SIG-M5 (cell line): ENCODE data around the gene DRAM1.
"Not testable (repeated sequence)": the region's sequence is repeated elsewhere in the genome, so short reads cannot be mapped to it uniquely, and the experiment has no call there.

Experiments
- DNase-seq: peaks from one replicate; lab custom pipeline; 2025; lab: John Stamatoyannopoulos, UW

The DRAM1 gene

DNA sequence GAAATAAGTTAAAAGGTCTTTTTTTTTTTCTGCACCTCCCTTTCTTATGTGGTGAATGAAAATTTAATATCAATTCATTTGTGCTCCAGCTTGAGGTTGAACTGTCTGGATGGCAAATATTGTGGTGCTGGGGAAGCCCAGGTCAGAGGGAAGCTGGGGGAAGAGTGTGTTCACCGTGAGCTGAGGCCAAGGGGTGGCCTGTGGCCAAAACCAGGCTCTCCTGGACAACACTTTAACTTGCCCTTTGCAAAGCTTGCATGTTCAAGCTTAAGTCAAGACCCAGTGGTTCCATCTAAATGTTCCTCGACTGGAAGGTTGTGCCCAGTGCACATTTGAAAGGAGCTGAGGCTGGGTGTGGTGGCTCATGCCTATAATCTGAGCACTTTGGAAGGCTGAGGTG lies 28.8 kb downstream of the DRAM1 start:
- DNase-seq = no peak

DNA sequence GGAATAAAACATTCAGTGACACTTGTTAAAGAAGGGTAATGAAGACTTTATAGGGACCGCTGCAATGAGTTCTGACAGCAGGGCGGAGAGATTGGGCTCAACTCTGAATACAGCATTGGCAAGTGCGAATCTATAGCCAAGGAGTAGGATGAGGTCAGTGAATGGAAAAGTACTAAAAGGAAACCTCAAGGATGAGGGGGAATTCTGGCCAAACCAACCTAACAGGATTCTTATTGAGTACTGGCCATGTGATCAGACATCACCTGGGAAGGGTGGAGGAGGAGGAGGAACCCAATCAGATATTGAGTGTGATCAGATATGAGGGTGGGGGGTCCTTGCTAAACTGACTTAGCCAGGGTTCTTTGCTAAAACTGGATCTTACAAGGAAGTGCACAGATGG lies 31.0 kb downstream of the DRAM1 start:
- no peak for DNase-seq

DNA sequence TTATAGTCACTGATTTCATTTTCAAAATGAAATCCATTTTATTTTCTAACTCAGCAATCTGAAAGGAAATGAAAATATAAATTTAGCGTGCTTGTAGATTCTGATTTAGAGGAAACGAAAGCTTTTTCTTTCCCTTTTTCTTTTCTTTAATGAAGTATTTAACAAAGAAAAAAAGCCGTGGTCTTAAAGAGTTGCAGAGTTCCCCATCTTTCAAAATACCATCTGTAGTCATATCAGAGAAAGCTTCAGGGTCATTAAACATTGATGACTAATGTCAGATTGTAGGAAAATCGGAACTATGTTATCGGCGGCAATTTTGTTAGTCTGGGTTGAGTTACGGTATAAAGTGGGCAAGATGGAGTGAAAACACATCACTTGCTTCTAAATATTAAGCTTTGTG lies 32.3 kb downstream of the DRAM1 start:
- no peak for DNase-seq

DNA sequence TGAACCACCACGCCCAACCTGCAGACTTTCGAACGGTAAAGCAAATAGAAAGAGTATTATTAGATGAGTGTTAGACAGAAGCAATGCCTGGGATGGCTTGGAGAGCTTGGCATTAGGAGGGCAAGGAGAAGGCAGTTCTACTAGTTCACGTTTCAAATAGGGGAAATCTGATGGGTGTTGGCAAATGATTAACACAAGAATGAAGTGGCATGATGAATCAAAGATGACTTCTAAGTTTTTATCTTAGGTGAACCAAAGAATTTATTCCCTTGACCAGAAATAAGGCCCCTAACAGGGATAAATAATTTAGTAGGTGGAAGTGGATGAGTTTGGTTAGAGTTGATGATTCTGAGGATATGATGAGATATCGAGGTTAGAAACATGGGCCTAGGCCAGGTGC lies 38.5 kb downstream of the DRAM1 start:
- no peak for DNase-seq

DNA sequence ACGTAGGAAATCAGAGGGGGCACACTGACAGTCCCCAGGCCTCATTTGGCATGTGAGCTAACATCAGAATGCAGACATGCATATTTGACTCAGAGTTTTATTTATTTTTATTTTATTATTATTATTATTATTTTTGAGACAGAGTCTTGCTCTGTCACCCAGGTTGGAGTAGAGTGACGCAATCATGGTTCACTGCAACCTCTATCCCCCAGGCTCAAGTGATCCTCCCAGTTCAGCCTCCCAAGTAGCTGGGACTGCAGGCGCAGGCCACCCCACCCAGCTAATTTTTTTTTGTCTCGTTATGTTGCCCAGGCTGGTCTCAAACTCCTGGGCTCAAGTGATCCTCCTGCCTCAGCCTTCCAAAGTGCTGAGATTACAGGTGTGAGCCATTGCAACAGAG lies 41.4 kb downstream of the DRAM1 start:
- not testable (repeated sequence) for DNase-seq

DNA sequence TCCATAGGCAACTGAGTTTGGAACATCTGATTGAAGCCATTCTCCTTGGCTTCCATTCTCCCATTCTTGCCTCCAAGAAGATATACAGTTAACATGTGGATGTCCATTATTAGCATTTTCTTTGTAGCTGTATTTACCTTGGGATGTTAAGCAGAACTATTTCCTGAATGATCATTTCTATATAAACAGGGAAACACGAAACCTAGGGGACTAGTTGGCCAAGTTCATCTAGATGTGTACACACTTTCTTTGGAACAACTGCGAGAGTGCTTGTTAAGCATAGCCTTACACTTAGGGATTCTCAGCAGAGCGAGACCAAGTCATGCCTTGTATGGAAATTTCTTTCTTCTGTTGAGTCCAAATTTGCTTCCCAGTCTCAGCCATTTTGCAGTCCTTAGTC lies 42.1 kb downstream of the DRAM1 start:
- no peak for DNase-seq

DNA sequence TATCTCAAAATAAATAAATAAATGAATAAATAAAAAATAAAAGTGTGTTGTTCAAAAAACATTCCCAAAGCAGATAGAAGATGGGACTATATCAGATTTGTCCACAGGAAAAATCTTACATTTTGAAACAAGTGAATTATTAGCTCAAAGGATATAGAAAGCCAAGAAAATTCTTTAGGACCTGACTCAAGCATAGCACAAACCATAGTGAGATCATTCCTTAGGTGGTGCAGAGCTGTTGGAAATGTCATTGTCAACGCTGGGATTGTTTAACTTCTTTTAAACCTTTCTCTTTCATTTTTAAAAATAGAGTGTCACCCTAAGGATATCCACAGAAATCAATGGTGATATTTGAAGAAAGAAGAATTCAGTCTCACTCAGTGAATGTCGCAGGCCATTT lies 43.5 kb downstream of the DRAM1 start:
- DNase-seq = no peak

DNA sequence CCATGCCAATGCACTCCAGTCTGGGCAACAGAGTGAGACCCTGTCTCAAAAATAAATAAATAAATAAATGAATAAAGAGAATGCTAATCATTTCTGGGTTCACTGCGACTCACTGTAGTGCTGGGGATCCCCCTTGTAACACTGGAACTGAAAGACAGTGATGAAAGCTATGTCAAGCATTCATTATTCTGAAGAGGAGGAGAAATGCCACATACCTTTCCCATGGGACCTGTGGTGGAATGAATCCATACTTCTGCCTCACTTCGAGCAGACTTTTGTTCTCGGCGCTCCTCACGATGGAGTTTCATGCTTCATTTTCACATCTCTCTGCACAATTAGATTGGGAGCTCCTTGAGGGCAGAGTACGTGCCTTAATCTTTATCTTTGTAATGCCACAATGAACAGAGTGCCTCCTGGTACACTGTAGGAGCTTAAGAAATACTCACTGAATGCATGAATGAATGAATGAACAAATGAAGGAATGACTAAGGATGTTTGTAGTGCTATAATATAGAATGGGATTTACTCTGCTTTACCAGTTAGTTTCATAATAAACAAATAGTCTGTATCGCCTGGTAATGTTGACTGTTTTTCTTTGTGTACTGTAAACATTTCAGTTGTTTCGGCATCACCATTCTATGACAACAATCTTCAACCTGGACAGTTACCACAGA lies 45.8 kb downstream of the DRAM1 start:
- no peak for DNase-seq

DNA sequence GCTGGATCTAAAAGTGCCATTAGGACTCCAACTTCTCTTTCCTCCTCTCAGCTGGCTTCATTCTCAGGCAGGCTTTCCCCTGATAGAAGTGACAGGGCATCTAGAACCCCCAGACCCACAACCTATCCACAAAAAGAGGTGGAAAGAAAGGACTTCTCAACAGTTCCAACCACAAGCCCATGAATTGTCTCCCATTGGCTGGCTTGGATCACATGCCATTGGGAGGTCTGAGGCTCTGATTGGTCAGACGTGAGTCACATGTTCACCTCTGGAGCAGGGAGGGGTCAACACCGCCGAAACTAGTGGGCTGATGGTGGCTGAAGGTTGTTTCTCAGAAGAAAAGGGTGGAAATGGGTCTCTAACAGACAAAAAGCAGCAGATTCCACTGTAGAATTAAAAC lies 47.2 kb downstream of the DRAM1 start:
- DNase-seq = no peak

DNA sequence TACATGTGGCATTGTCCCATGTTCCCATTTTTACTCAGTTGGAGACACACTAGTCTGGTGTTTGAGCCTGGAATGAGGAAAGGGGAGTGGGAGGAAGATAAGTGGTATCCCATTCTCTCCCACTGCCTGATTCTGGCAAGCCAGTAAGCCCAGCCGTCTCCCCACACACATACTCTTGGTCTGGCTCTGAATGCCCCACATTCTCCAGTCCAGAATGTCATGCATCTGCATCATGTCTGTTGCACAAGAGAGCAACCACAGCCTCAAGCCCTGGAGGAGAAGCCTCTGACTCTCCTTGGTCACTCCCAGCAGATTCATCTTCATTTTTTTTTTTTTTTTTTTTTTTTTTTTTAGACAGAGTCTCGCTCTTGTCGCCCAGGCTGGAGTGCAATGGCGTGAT lies 48.0 kb downstream of the DRAM1 start:
- DNase-seq = peak; percentile 23

DNA sequence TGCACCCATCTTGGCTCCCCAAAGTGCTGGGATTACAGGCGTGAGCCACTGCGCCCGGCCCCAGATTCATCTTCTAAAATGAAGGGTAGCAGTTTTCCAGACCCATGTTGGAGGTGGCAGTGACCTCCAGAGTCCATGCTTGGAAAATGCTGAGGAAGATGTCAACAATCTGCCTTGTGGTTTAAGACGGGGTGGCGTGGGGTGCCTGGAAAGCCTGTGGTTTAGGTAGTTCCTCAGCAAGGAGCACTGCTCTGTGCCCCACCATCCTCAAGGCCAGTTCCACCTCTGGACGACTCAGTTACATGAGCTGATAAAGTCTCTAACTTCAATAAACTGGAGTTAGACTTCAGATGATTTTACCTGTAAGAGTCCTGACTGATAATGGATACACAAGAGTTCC lies 48.6 kb downstream of the DRAM1 start:
- DNase-seq = no peak

DNA sequence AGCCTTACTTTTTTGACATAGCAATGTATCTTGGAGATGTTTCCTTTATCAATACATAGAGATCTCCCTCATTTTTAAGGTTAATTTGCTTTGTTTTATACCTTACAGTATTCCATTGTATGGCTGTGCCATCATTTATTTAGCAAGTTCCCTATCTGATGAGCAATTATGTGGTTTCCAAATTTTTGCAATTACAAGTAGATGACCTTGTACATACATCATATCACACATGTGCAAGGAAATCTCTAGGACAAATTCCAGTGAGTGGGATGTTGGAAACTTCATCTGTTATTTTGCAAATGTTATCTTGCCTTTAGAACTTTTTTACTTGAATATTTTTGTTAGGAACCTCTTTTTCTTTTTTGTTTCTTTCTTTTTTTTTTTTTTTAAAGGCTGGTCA lies 49.7 kb downstream of the DRAM1 start:
- DNase-seq = no peak

DNA sequence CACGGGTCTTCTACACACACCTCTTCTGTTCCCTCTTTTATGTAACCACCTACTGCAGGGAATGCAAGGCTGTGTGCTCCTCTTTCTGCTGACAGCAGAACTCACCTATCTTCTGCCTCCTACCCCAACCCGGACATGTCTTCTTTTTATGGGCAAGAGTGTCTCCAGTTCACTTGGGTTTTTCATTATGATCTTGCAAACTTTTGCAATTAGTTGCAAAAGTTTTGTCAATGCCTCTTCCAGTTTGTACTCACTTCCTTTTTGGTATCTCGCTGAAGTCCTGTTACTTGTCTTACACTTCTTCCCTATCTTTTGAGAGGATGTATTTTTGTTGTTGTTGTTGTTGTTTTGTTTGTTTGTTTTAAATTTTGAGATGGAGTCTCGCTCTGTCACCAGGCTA lies 50.6 kb downstream of the DRAM1 start:
- peak; percentile 23 for DNase-seq

DNA sequence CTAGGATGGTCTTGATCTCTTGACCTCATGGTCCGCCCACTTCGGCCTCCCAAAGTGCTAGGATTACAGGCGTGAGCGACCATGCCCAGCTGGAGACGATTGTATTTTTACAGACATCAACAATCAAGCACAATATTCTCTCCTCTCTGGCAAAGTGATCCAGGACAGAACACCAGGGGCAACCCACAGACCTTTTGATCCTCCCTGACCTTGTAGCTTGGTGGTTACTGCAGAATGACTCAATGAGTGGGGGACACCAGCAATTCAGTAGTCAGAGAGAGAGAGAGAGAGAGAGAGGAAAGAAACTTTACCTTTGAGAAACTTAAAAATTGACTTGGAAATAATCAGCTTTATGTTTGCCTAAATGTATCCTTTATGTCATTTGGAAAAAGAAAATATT lies 51.2 kb downstream of the DRAM1 start:
- no peak for DNase-seq

DNA sequence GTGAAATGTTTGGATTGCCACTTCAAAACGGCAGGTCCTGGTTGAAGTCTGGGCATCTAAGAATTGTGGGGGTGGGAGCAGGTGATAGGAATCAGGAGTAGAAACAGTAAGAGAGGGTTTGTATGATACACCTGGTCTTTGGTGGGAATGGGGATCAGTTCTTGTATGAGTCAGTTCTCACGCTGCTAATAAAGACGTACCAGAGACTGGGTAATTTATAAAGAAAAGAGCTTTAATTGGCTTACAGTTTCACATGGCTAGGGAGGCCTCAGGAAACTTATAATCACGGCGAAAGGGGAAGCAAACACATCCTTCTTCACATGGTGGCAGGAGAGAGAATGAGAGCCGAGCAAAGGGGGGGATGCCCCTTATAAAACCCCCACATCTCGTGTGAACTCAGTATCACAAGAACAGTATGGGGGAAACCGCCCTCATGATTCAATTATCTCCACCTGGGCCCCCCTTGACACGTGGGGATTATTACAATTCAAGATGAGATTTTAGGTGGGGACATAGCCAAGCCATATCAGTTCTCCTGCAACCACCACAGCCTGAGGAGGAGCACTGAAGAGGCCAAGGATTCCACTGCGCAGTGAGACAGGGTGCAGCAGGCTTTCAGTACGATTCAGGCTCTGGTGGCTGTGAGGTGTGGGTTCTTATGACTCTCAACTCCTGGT lies 52.1 kb downstream of the DRAM1 start:
- no peak for DNase-seq

DNA sequence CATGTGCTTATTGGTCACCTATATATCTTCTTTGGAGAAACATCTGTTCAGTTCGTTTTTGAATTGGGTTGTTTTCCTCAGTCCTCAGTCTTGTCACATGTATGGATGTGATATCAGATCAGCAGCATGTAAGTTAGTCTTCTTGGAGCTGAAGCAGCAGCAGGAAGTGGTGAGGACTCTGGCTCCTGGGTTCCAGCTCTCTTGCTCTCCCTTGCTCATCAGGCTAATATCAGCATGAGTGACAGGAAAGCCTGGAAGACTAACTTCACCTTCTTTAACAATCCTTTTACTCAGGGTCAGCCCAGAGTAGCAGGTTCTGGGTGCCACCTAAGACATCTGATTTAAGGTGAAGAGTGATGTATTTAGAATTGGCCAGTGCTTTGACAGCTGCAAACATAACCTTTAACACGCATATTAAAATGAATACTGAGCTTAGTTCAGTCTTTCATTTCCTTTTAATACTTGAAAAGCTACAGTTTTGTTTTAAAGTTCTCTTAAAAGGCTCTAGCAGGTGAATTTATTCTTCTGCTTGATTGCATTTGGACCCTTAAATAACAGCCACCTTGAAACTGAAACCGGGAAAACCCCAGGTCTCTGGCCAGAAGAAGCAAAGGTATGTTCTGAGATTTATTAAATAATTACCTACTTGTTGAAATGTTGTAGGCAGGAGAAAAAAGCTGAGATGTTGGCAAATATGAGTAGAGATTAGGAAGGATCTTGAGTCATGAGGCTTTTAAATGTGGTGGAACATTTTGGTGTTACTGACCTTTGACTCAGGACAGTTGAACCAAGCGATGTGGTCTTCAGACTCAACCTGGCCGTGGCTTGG lies 54.3 kb downstream of the DRAM1 start:
- DNase-seq = no peak

DNA sequence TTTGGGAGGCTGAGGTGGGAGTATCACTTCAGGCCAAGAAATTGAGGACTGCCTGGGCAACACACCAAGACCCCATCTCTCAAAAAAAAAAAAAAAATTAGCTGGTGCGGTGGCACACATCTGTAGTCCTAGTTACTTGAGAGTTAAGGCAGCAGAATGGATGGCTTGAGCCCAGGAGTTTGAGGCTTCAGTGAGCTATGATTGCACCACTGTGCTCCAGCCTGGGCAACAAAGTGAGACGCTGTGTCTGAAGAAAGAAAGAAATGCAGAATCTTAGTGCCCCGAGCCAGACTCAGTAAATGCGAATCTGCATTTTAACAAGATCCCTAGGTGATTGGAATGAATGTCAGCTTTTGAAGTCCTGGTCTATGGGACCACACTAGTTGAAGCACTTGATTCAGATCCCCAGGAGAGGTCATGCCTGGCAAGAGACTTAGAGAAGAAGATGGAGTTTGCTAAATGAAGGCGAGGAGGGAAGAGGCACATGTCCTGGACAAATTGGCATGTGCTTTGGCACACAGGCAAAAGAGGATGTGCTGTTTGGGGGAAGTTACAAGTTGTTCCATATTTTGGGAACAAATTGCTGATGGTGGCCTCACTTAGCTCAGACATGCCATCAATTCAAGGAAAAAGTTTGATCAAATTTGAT lies 56.6 kb downstream of the DRAM1 start:
- no peak for DNase-seq

DNA sequence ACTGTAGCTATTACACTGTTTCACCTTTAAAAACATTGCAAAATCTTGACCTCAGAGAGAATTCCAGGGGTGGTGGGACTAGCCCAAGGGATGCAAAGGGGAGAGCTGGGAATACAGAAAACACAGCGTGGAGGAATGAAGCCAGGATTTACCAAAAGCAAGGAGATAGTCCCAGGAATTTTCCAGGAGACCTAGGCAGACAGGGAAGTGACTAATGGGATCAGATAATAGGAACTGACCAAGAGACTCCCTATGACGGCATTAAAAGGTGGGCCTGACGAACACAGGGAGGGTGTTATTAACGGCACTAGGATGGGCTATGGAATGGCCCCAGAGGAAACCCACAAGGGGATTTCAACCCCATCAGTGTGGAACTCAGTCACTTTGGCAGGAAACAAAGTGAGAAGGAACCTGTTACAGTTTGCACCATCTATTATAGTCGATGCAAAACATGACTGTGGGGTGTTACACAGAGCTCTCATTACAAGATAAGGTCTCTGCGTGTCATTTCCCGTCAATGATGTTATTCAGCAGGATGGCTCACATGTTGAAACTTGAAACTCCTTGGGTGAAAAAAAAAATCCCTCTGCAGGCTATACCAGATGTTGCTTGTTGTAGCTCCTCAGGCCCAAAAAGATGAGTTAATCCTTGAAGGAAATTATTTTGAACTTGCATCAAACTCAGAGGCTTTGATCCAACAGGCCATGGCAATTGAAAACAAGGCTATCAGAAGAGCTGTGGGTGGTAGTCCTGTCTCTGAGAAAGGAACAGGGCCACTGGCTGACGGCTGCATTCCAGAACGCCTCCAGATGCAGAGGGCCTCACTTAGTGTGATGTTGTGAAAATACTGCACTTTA lies 58.7 kb downstream of the DRAM1 start:
- DNase-seq = no peak

DNA sequence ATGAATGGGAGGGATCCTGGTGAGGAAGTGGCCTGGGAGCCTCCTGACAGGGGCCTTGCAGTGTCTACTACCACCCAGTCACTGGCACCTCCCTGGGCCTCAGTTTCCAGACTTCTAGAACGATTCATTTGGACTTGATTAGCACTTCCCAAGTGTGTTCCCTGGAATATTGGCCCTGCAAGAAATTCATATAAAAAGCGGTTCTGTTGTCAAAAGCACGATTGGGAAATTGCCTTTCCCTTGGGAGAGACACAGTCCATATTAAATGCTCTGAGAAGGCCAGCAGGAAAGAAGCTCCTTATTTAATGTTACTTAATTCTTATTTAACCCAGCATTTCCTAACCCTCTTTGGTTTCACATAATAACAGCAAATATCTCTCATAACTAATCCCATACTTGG lies 61.9 kb downstream of the DRAM1 start:
- no peak for DNase-seq

DNA sequence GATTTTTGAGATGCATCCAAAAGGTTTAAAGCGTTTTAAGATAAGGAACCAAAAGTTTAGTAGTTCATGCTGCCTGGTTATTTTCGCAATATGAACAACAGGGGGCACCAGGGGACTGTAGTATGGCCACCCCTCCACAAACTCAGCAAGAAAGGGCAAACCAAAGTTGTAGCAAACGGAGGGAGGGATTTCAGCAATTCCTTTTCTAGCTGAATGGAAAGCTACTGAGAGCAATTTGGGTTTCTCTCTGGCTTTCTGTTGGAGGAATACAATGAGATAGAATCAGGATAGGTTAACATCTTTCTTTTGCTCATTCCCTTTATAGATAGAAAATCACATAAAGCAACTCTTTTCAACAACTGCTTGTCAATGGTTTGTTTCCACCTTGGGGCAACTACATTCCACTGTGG lies 62.5 kb downstream of the DRAM1 start:
- peak; percentile 8 for DNase-seq

DNA sequence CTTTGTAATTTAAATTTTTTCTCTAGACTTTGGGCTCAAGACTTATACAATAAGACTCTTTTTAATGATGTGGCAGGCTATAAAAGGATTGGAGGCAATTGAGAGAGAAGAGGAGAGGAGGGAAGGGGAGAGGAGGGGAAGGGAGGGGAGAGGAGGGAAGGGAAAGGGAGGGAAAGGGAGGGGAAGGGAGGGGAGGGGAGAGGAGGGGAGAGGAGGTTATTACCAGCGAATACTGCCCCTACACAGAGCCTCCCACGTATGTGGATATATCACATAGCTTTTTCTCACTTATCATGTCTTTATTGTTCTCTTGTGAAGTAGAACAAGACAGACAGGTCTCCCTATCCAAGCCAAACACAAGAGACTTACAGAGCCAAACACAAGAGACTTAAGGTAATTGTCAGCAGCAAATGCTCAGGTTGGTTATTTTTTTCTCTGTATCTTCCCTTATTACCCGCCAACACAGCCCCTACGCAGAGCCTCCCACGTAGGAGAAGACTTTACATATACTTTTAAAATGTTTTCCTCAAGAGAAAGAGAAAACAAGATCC lies 63.1 kb downstream of the DRAM1 start:
- DNase-seq = no peak
